GM23338 (cell line): ENCODE measurements around the gene ZNF350. TPM values are rescaled to one million over a fixed set of nuclear protein-coding genes. Genes with fewer than 3 reads are reported as not detected.

Source experiments
- ATAC-seq: fragments of 200-7000 bp; cut with Tn5 transposase; 3 replicates; pipeline ENCODE4 v1.9.1; 2020
- DNase-seq: peaks from one replicate; pipeline ENCODE4 v3.0.0-alpha.2; 2015; ENCODE audit warnings: low spot score
- H2AFZ ChIP-seq: fragments of 200-600 bp; sonication (generic); 2 replicates; pipeline ENCODE4 v1.8.0; 2016; ENCODE audit warnings: antibody characterized with exemption, mild to moderate bottlenecking, moderate library complexity
- H3F3A ChIP-seq: fragments of 200-600 bp; sonication (generic); replicated peaks from 2 replicates; pipeline ENCODE4 v1.8.0; 2017; ENCODE audit warnings: antibody characterized with exemption, mixed run types, low read depth
- H3K27ac ChIP-seq: fragments of 200-600 bp; sonication (generic); 2 replicates; pipeline ENCODE4 v1.6.1; 2016; ENCODE audit warnings: low read depth
- H3K27me3 ChIP-seq: fragments of 200-600 bp; sonication (generic); 2 replicates; pipeline ENCODE4 v1.8.0; 2016; ENCODE audit warnings: mild to moderate bottlenecking, mixed run types, moderate library complexity; ENCODE audit not compliant: insufficient read depth
- H3K36me3 ChIP-seq: fragments of 200-600 bp; sonication (generic); 2 replicates; pipeline ENCODE4 v1.8.0; 2016; ENCODE audit warnings: mild to moderate bottlenecking; ENCODE audit not compliant: insufficient read depth
- H3K4me1 ChIP-seq: fragments of 200-600 bp; sonication (generic); 2 replicates; pipeline ENCODE4 v1.8.0; 2016; ENCODE audit warnings: mild to moderate bottlenecking, moderate library complexity; ENCODE audit not compliant: insufficient read depth
- H3K4me2 ChIP-seq: fragments of 200-600 bp; sonication (generic); 2 replicates; pipeline ENCODE4 v1.7.1; 2017; ENCODE audit warnings: mixed run types
- H3K4me3 ChIP-seq: fragments of 200-600 bp; sonication (generic); 2 replicates; pipeline ENCODE4 v1.6.1; 2016; ENCODE audit warnings: mixed run types
- H3K79me2 ChIP-seq: fragments of 200-600 bp; sonication (generic); replicated peaks from 2 replicates; pipeline ENCODE4 v1.8.0; 2017; ENCODE audit warnings: mild to moderate bottlenecking; ENCODE audit not compliant: insufficient read depth
- H3K9me2 ChIP-seq: fragments of 200-600 bp; sonication (generic); 2 replicates; pipeline ENCODE4 v1.8.0; 2017; ENCODE audit not compliant: insufficient read depth
- H4K20me1 ChIP-seq: fragments of 200-600 bp; sonication (generic); replicated peaks from 2 replicates; pipeline ENCODE4 v1.8.0; 2017; ENCODE audit warnings: mild to moderate bottlenecking; ENCODE audit not compliant: insufficient read depth
- H3K27ac Mint-ChIP-seq: 2 replicates; pipeline ENCODE4 v1.8.0; 2020; ENCODE audit warnings: inconsistent platforms, mild to moderate bottlenecking, moderate library complexity, mixed read lengths
- H3K27me3 Mint-ChIP-seq: 3 replicates; pipeline ENCODE4 v1.8.0; 2022; ENCODE audit warnings: low read depth, mild to moderate bottlenecking, moderate library complexity, mixed read lengths, inconsistent platforms; ENCODE audit not compliant: insufficient read depth, poor library complexity
- H3K36me3 Mint-ChIP-seq: 3 replicates; pipeline ENCODE4 v1.8.0; 2021; ENCODE audit warnings: low read depth, mild to moderate bottlenecking, inconsistent platforms, moderate library complexity, mixed read lengths
- H3K4me1 Mint-ChIP-seq: 3 replicates; pipeline ENCODE4 v1.8.0; 2020; ENCODE audit warnings: mild to moderate bottlenecking, inconsistent platforms, mixed read lengths
- H3K4me3 Mint-ChIP-seq: 3 replicates; pipeline ENCODE4 v1.8.0; 2021; ENCODE audit warnings: moderate library complexity, mild to moderate bottlenecking, inconsistent platforms, mixed read lengths
- H3K9me3 Mint-ChIP-seq: 3 replicates; pipeline ENCODE4 v1.8.0; 2020; ENCODE audit warnings: moderate library complexity, mild to moderate bottlenecking, inconsistent platforms, mixed read lengths
- CREB1 ChIP-seq: fragments of 250-450 bp; sonication (Bioruptor Pico); IDR thresholded peaks from 2 replicates; pipeline ENCODE4 v1.5.0; 2020; ENCODE audit warnings: low read depth, mild to moderate bottlenecking, moderate library complexity
- EZH2 ChIP-seq: fragments of 200-600 bp; sonication (generic); IDR thresholded peaks from one replicate; pipeline ENCODE4 v1.8.0; 2017; ENCODE audit warnings: antibody characterized with exemption, mild to moderate bottlenecking, low read depth; ENCODE audit not compliant: unreplicated experiment
- EZH2phosphoT487 ChIP-seq: fragments of 200-600 bp; sonication (generic); IDR thresholded peaks from one replicate; pipeline ENCODE4 v1.8.1; 2018; ENCODE audit warnings: antibody characterized with exemption; ENCODE audit not compliant: unreplicated experiment
- JUNB ChIP-seq: IDR thresholded peaks from one replicate; pipeline ENCODE4 v1.6.1; 2016; ENCODE audit warnings: antibody characterized with exemption; ENCODE audit not compliant: unreplicated experiment
- NANOG ChIP-seq: IDR thresholded peaks from 2 replicates; pipeline ENCODE4 v1.6.1; 2016; ENCODE audit warnings: antibody characterized with exemption, borderline replicate concordance
- POLR2AphosphoS5 ChIP-seq: IDR thresholded peaks from 2 replicates; pipeline ENCODE4 v1.6.1; 2016; ENCODE audit warnings: antibody characterized with exemption, low read depth
- STAT1 ChIP-seq: IDR thresholded peaks from one replicate; pipeline ENCODE4 v1.6.1; 2016; ENCODE audit warnings: antibody characterized with exemption; ENCODE audit not compliant: unreplicated experiment
- ZNF114 ChIP-seq: fragments of 250-450 bp; sonication (Bioruptor Pico); IDR thresholded peaks from 2 replicates; pipeline ENCODE4 v1.5.0; 2020; ENCODE audit warnings: mild to moderate bottlenecking, moderate library complexity
- ZNF331 ChIP-seq: fragments of 250-450 bp; sonication (Bioruptor Pico); IDR thresholded peaks from 2 replicates; pipeline ENCODE4 v1.5.0; 2020; ENCODE audit warnings: low read depth, mild to moderate bottlenecking, moderate library complexity
- ZNF462 ChIP-seq: fragments of 250-450 bp; sonication (Bioruptor Pico); IDR thresholded peaks from 2 replicates; pipeline ENCODE4 v1.5.0; 2020; ENCODE audit warnings: mild to moderate bottlenecking, moderate library complexity
- polyA plus RNA-seq: library from polyadenylated mRNA; unstranded; fragments of >200 nt; fragmentation: Nextera tagmentation; extraction: Ambion mirVana; gene quantifications from 2 replicates; pipeline ENCODE4 v1.2.1, GENCODE V29; 2016
- total RNA-seq: library from RNA; depleted of rRNA; stranded (reverse); fragments of >200 nt; shearing (Covaris generic); gene quantifications from 2 replicates; pipeline ENCODE4 v1.2.3, GENCODE V29; 2014
- TF ChIP-seq, protein P1 (sequence below), 2 experiments: fragments of 200-600 bp in 1 of 2; sonication (generic) in 1 of 2; conservative IDR thresholded peaks; 2 replicates each; pipeline versions ENCODE4 v1.5.1 to v1.6.1; 2016 to 2017; ENCODE audit warnings: antibody characterized with exemption in 2 of 2, low read depth in 2 of 2, mild to moderate bottlenecking in 2 of 2, moderate library complexity in 1 of 2
- TF ChIP-seq, protein P2 (sequence below): IDR thresholded peaks from one replicate; pipeline ENCODE4 v1.6.1; 2018; ENCODE audit warnings: antibody characterized with exemption; ENCODE audit not compliant: unreplicated experiment
- TF ChIP-seq, protein P3 (sequence below): IDR thresholded peaks from 2 replicates; pipeline ENCODE4 v1.6.1; 2016; ENCODE audit warnings: antibody characterized with exemption

The ZNF350 gene
- total and polyA plus RNA-seq, 2 experiments from 2014 or later: 5.8 to 7.6 TPM

DNA sequence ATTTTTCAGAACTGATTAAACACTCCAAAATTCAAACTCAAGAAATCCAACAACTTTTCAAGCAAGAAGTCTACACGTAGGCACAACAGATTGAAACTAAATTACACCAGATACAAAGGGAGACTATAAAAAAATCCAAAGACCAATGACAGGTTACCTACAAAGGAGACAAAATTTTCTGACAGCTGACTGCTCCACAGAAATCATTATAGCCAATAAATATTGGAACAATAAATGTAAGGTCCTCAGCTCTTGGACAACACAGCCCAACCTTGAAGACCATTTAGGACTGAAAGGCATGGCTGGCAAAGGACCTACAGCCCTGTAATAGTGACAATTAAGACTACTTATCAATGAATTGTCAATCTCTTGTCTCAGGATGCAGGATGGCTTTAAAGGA lies 15.9 kb downstream of the ZNF350 start:
- Histone ChIP-seq H3K79me2 (peaks cover 9% of the 10 kb centered on the region), H2AFZ (no peak overlapping the region), H3K4me3 (no peak overlapping the region), H3K4me1 (no peaks in the 10 kb centered on the region), H3K9me2 (no peaks in the 10 kb centered on the region), H3K27ac (no peak overlapping the region), H3F3A (0 out of 2 replicates have a peak, but pooled peaks cover 4% of the 10 kb centered on the region), H3K36me3 (peaks cover 62% of the 10 kb centered on the region), H3K27me3 (no peaks in the 10 kb centered on the region), H4K20me1 (no peaks in the 10 kb centered on the region), H3K4me2 (no peak overlapping the region)
- Mint-ChIP-seq H3K36me3 (peaks cover 90% of the 10 kb centered on the region), H3K4me1 (no peaks in the 10 kb centered on the region), H3K27ac (no peak overlapping the region), H3K9me3 (peaks cover 80% of the 10 kb centered on the region), H3K4me3 (no peak overlapping the region), H3K27me3 (no peaks in the 10 kb centered on the region)
- TF ChIP-seq ZNF331 (CRISPR knock-in tag) (no peak), ZNF114 (CRISPR knock-in tag) (no peak), CREB1 (CRISPR knock-in tag) (no peak), EZH2phosphoT487 (no peak), ZNF462 (no peak), EZH2 (no peak), POLR2AphosphoS5 (no peak), STAT1 (no peak), NANOG (no peak), JUNB (no peak)
- TF ChIP-seq, protein P1, sequence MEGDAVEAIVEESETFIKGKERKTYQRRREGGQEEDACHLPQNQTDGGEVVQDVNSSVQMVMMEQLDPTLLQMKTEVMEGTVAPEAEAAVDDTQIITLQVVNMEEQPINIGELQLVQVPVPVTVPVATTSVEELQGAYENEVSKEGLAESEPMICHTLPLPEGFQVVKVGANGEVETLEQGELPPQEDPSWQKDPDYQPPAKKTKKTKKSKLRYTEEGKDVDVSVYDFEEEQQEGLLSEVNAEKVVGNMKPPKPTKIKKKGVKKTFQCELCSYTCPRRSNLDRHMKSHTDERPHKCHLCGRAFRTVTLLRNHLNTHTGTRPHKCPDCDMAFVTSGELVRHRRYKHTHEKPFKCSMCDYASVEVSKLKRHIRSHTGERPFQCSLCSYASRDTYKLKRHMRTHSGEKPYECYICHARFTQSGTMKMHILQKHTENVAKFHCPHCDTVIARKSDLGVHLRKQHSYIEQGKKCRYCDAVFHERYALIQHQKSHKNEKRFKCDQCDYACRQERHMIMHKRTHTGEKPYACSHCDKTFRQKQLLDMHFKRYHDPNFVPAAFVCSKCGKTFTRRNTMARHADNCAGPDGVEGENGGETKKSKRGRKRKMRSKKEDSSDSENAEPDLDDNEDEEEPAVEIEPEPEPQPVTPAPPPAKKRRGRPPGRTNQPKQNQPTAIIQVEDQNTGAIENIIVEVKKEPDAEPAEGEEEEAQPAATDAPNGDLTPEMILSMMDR (conservative IDR thresholded peaks at IDR 0.05; ENCODE audit: low read depth in 2 of 2): no peak
- TF ChIP-seq, protein P2, sequence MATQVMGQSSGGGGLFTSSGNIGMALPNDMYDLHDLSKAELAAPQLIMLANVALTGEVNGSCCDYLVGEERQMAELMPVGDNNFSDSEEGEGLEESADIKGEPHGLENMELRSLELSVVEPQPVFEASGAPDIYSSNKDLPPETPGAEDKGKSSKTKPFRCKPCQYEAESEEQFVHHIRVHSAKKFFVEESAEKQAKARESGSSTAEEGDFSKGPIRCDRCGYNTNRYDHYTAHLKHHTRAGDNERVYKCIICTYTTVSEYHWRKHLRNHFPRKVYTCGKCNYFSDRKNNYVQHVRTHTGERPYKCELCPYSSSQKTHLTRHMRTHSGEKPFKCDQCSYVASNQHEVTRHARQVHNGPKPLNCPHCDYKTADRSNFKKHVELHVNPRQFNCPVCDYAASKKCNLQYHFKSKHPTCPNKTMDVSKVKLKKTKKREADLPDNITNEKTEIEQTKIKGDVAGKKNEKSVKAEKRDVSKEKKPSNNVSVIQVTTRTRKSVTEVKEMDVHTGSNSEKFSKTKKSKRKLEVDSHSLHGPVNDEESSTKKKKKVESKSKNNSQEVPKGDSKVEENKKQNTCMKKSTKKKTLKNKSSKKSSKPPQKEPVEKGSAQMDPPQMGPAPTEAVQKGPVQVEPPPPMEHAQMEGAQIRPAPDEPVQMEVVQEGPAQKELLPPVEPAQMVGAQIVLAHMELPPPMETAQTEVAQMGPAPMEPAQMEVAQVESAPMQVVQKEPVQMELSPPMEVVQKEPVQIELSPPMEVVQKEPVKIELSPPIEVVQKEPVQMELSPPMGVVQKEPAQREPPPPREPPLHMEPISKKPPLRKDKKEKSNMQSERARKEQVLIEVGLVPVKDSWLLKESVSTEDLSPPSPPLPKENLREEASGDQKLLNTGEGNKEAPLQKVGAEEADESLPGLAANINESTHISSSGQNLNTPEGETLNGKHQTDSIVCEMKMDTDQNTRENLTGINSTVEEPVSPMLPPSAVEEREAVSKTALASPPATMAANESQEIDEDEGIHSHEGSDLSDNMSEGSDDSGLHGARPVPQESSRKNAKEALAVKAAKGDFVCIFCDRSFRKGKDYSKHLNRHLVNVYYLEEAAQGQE: no peak
- TF ChIP-seq, protein P3, sequence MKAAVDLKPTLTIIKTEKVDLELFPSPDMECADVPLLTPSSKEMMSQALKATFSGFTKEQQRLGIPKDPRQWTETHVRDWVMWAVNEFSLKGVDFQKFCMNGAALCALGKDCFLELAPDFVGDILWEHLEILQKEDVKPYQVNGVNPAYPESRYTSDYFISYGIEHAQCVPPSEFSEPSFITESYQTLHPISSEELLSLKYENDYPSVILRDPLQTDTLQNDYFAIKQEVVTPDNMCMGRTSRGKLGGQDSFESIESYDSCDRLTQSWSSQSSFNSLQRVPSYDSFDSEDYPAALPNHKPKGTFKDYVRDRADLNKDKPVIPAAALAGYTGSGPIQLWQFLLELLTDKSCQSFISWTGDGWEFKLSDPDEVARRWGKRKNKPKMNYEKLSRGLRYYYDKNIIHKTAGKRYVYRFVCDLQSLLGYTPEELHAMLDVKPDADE: no peak
- DNase-seq (no peak), ATAC-seq (no peak)
